Activated T-cell treated with anti-CD3 and anti-CD28 coated beads, Interleukin-2, amount 50 U/mL, for 24 hours (primary cell): ENCODE data around the gene NFATC2.
A peak's percentile ranks its signal among the peaks of the same experiment; 100 is the strongest.

Experiments
- DNase-seq: peaks from one replicate; pipeline ENCODE4 v3.0.0-alpha.2; 2020
- H3K27ac Mint-ChIP-seq: 2 replicates; pipeline ENCODE4 v1.8.0; 2020; ENCODE audit warnings: mild to moderate bottlenecking, mixed read lengths
- H3K27me3 Mint-ChIP-seq: 2 replicates; pipeline ENCODE4 v1.8.0; 2020; ENCODE audit warnings: mixed read lengths
- H3K36me3 Mint-ChIP-seq: 2 replicates; pipeline ENCODE4 v1.8.0; 2020; ENCODE audit warnings: low read depth, mixed read lengths
- H3K4me1 Mint-ChIP-seq: 2 replicates; pipeline ENCODE4 v1.8.0; 2020; ENCODE audit warnings: low read depth, mixed read lengths
- H3K4me3 Mint-ChIP-seq: 2 replicates; pipeline ENCODE4 v1.8.0; 2020; ENCODE audit warnings: mild to moderate bottlenecking, moderate library complexity, mixed read lengths
- H3K9me3 Mint-ChIP-seq: 2 replicates; pipeline ENCODE4 v1.8.0; 2020; ENCODE audit warnings: mixed read lengths

The NFATC2 gene

DNA sequence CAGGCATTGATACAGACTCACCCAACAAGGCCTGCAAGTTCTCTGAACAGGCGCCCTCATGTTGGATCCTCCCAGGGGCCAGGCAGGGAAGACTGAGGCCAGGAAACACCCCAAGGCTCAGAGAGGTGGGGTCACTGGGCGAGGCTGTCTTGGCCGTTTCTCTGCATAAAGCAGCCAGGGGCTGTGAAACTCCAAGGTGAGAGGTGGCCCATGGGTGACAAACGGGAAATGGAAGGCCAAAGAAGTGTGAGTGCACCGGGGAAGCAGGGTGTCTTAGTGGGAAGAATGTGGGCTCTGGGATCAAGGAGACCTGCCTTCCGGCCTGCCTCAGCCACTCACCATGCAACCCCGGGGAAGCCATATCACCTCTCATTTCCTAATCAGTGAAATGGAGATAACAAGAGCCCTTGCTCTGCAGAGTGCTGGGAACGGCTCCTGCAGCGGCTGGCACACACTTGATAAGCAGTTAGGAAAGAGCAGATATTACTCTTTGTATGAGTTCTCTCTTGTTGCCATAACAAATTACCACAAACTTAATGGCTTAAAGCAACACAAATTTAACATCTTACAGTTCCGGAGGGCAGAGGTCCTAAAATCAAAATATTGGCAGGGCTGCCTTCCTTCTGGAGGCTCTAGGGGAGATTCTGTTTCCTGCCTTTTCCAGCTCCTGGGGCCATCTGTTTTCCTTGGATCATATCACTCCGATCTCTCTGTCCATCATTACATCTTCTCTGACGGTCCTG, 168.6 kb downstream of the NFATC2 start:
- no peak overlapping the region for H3K4me3 Mint-ChIP-seq
- no peaks in the 10 kb centered on the region for H3K9me3 Mint-ChIP-seq
- no peaks in the 10 kb centered on the region for H3K27me3 Mint-ChIP-seq
- no peak for DNase-seq
- H3K36me3 Mint-ChIP-seq: peaks cover 11% of the 10 kb centered on the region
- H3K4me1 Mint-ChIP-seq: peaks cover 10% of the 10 kb centered on the region
- H3K27ac Mint-ChIP-seq: no peak overlapping the region

GRCh38 chr20:51372966-51373365, 169.6 kb downstream of the NFATC2 start:
- DNase-seq: no peak
- H3K27ac Mint-ChIP-seq: no peak overlapping the region
- no peaks in the 10 kb centered on the region for H3K9me3 Mint-ChIP-seq

GRCh38 chr20:51372176-51372803, 170.2 kb downstream of the NFATC2 start:
- H3K9me3 Mint-ChIP-seq: no peaks in the 10 kb centered on the region
- DNase-seq: peak; percentile 77
- H3K4me3 Mint-ChIP-seq: no peak overlapping the region
- no peaks in the 10 kb centered on the region for H3K27me3 Mint-ChIP-seq
- peaks cover 7% of the 10 kb centered on the region for H3K4me1 Mint-ChIP-seq
- no peak overlapping the region for H3K27ac Mint-ChIP-seq
- H3K36me3 Mint-ChIP-seq: peaks cover 3% of the 10 kb centered on the region

More at GRCh38 chr20:51372966-51373365, 169.6 kb downstream of the NFATC2 start:
- no peaks in the 10 kb centered on the region for H3K27me3 Mint-ChIP-seq
- H3K36me3 Mint-ChIP-seq: peaks cover 6% of the 10 kb centered on the region
- no peak overlapping the region for H3K4me3 Mint-ChIP-seq
- H3K4me1 Mint-ChIP-seq: peaks cover 7% of the 10 kb centered on the region

GRCh38 chr20:51371720-51372119, 170.8 kb downstream of the NFATC2 start:
- Mint-ChIP-seq H3K36me3 (no peaks in the 10 kb centered on the region), H3K27me3 (no peaks in the 10 kb centered on the region), H3K27ac (no peak overlapping the region), H3K4me1 (peaks cover 7% of the 10 kb centered on the region), H3K9me3 (no peaks in the 10 kb centered on the region), H3K4me3 (no peak overlapping the region)
- DNase-seq: no peak

GRCh38 chr20:51369503-51369902, 173.0 kb downstream of the NFATC2 start:
- Mint-ChIP-seq H3K4me1 (peaks cover 7% of the 10 kb centered on the region), H3K4me3 (no peak overlapping the region), H3K27ac (no peak overlapping the region), H3K9me3 (no peaks in the 10 kb centered on the region), H3K27me3 (no peaks in the 10 kb centered on the region), H3K36me3 (no peaks in the 10 kb centered on the region)
- DNase-seq: no peak

DNA sequence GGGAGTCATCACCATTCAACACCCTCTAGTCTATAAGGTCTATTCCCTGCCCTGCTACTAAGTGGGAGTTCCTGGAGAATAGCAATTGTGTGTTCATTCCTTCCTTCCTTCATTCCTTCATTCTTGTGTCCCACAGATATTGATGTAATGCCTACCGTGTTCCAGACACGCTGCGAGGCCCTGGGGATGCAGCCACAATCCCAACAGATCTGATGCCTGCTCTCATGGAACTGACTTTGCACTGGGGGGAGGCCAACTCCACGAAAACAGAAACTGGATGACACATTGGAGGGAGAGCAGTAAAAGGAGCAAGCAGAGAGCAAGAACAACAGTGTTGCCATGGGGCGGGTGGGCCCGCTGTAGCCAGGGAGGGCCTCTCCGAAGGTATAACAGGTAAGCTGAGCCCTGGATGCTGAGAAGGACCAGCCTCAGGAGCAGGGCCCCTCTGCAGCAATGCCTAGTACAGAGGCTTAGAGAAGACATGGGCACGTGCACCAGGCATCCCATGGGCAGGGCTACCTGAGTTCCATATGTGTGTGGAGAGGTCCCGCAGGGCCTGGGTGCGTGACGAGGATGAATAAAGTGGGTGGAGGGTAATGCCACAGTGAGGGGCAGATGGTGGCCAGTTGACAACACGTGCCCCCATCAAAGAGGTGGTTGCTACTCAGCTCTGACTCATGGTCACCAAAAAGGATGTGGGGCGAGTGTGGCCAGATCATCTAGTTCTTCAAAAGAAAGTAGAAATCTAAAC, 173.9 kb downstream of the NFATC2 start:
- Mint-ChIP-seq H3K9me3 (peaks cover 5% of the 10 kb centered on the region), H3K4me3 (no peak overlapping the region), H3K27ac (no peak overlapping the region), H3K36me3 (no peaks in the 10 kb centered on the region), H3K4me1 (peaks cover 7% of the 10 kb centered on the region), H3K27me3 (no peaks in the 10 kb centered on the region)
- DNase-seq: no peak

DNA sequence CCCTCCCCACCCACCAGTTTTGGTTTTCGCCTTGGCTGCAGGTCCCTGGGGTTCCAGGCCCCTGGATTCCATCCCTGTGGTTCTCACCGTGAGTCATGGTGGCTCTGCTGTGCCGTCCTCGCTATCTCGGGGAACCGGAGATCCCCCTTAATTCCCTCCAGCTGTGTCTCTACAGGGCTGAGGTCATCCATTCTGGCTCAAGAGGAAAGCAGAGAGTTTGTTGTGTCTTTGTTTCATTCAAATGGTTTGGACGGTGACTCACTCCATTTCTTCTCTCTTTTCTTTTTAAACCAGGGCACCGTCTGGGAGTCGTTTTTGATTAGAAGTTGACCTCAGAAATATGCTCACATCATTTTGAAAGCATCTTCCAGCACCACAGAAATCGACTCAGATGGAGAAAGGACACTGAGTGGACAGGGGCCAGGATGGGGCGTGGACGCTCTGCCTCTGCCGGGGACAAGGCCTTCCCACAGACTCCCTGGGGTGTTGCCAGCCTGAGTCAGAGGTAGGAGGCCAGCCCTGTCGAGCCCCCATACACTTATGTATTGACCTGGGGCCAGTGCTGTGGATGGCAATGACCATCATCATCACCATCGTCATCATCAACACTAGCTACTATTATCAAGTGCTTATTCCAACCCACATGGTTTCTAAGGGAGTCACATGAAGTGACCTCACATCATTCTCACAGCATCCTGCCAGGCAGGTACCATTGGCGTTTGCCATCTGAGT, 176.2 kb downstream of the NFATC2 start:
- Mint-ChIP-seq H3K36me3 (no peaks in the 10 kb centered on the region), H3K27ac (no peak overlapping the region), H3K27me3 (no peaks in the 10 kb centered on the region), H3K9me3 (peaks cover 10% of the 10 kb centered on the region), H3K4me1 (peaks cover 5% of the 10 kb centered on the region), H3K4me3 (no peak overlapping the region)
- DNase-seq: no peak

GRCh38 chr20:51365670-51366069, 176.8 kb downstream of the NFATC2 start:
- H3K4me3 Mint-ChIP-seq: no peak overlapping the region
- peaks cover 5% of the 10 kb centered on the region for H3K4me1 Mint-ChIP-seq
- DNase-seq: no peak
- H3K27ac Mint-ChIP-seq: no peak overlapping the region
- no peaks in the 10 kb centered on the region for H3K36me3 Mint-ChIP-seq
- H3K27me3 Mint-ChIP-seq: no peaks in the 10 kb centered on the region
- peaks cover 10% of the 10 kb centered on the region for H3K9me3 Mint-ChIP-seq

DNA sequence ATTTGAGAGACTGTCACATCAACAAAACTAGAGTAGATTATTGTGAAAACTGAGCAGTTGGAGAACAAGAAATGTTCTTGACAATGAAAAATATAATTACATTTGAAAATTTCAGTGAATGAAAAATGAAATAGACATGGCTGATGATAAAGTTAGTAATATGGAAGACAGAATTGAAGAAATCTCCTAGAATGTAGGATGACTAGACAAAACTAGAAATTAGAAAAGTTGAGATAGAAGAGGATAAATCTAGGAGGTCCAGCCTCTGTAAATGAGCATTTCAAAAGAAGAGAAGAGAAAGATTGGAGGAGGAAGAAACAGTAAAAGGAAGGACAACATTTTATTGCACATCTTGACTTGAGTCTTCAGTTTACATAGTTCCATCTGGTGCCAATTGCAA, 178.7 kb downstream of the NFATC2 start:
- H3K36me3 Mint-ChIP-seq: no peaks in the 10 kb centered on the region
- no peaks in the 10 kb centered on the region for H3K27me3 Mint-ChIP-seq
- no peak overlapping the region for H3K27ac Mint-ChIP-seq
- H3K9me3 Mint-ChIP-seq: peaks cover 10% of the 10 kb centered on the region
- peaks cover 3% of the 10 kb centered on the region for H3K4me1 Mint-ChIP-seq
- no peak for DNase-seq
- no peak overlapping the region for H3K4me3 Mint-ChIP-seq

GRCh38 chr20:51363378-51363777, 179.1 kb downstream of the NFATC2 start:
- Mint-ChIP-seq H3K27me3 (no peaks in the 10 kb centered on the region), H3K4me1 (peaks cover 3% of the 10 kb centered on the region), H3K4me3 (no peak overlapping the region), H3K36me3 (no peaks in the 10 kb centered on the region), H3K27ac (no peak overlapping the region), H3K9me3 (peaks cover 10% of the 10 kb centered on the region)
- DNase-seq: no peak

GRCh38 chr20:51362254-51362653, 180.3 kb downstream of the NFATC2 start:
- H3K36me3 Mint-ChIP-seq: no peaks in the 10 kb centered on the region
- H3K27me3 Mint-ChIP-seq: no peaks in the 10 kb centered on the region
- H3K4me3 Mint-ChIP-seq: no peak overlapping the region
- H3K27ac Mint-ChIP-seq: no peak overlapping the region
- no peak for DNase-seq
- H3K9me3 Mint-ChIP-seq: peaks cover 10% of the 10 kb centered on the region
- peaks cover 3% of the 10 kb centered on the region for H3K4me1 Mint-ChIP-seq

DNA sequence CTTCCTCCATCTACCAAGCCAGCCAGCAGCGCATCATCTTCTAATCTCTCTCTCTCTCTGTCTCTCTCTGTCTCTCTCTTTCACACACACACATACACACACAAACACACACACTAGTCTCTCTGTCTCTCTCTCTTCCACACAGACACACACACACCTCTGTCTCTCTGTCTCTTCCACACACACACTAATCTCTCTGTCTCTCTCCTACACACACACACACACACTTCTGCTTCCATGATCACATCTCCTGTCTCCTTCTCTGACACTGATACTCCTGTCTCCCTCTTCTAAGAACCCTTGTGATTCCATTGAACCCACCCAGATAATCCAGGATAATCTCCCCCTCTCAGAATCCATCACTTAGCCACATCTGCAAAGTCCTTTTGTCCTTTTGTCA, 181.3 kb downstream of the NFATC2 start:
- no peak overlapping the region for H3K27ac Mint-ChIP-seq
- peaks cover 3% of the 10 kb centered on the region for H3K4me1 Mint-ChIP-seq
- no peak overlapping the region for H3K4me3 Mint-ChIP-seq
- peaks cover 10% of the 10 kb centered on the region for H3K9me3 Mint-ChIP-seq
- no peak for DNase-seq
- H3K27me3 Mint-ChIP-seq: no peaks in the 10 kb centered on the region
- H3K36me3 Mint-ChIP-seq: no peaks in the 10 kb centered on the region

DNA sequence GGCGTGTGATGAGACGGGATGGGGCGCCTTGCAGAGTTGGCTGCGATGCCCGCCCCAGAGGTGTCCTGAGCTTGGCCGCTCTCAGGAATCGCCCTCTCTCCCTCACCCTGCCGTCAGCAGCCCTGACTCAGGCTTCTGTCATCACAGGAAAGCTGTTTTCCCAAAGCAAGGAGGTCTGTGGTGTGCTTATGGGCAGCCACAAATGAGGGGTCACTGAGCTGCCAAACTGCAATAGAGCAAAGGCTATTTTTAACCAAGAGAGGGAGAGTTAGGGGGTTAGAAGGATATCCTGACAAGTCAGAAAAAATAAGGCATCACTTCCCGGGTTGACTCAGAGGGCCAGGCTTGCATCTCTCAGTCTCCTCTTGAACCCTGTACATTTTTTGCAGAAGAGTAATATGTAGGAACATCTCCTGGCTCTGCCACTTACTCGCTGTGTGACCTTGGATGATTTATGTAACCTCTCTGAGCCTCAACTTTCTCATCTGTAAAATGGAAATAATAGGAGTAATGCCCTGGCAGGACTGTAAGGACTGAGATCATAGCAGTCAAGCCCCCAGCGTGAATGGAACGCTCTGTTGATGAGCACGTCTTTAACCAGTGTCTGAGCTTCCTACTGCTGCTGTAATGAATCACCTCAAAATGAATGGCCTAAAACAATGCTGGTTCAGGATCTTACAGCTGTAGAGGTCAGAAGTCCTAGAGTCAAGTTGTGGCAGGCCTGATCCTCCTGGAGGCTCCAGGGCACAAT, 181.9 kb downstream of the NFATC2 start:
- no peak overlapping the region for H3K27ac Mint-ChIP-seq
- H3K4me1 Mint-ChIP-seq: peaks cover 3% of the 10 kb centered on the region
- H3K4me3 Mint-ChIP-seq: no peak overlapping the region
- no peaks in the 10 kb centered on the region for H3K27me3 Mint-ChIP-seq
- no peak for DNase-seq
- H3K36me3 Mint-ChIP-seq: no peaks in the 10 kb centered on the region
- H3K9me3 Mint-ChIP-seq: peaks cover 10% of the 10 kb centered on the region

DNA sequence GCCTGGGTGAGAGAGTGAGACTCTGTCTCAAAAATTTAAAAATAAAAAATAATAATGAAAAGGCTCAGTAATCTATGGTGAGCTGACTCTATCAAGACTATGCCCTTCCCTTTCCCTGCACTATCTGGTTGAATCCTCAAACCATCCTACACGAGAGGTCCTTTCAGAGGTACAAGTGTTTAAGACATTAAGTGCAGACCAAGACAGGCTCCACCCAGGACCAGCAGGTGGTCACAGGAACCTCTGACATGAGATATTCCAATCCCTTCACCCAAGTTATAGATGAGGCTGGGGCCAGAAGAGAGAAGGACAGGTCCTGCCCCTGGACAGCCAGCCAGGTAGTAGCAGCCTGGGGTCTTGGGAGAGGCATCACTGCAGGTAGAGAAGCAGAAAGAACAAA, 182.6 kb downstream of the NFATC2 start:
- Mint-ChIP-seq H3K4me3 (no peak overlapping the region), H3K27me3 (no peaks in the 10 kb centered on the region), H3K9me3 (peaks cover 10% of the 10 kb centered on the region), H3K4me1 (peaks cover 3% of the 10 kb centered on the region), H3K36me3 (no peaks in the 10 kb centered on the region), H3K27ac (no peak overlapping the region)
- no peak for DNase-seq
